SH-SY5Y (cell line): ENCODE measurements around the gene KLHL25.

Experiments
- GATA2 ChIP-seq: IDR thresholded peaks from 2 replicates; pipeline ENCODE4 v1.6.1; 2011; ENCODE audit warnings: mild to moderate bottlenecking, low read depth, low read length
- GATA3 ChIP-seq: IDR thresholded peaks from 2 replicates; pipeline ENCODE4 v1.6.1; 2011; ENCODE audit warnings: low read depth, mild to moderate bottlenecking, low read length, moderate library complexity

DNA sequence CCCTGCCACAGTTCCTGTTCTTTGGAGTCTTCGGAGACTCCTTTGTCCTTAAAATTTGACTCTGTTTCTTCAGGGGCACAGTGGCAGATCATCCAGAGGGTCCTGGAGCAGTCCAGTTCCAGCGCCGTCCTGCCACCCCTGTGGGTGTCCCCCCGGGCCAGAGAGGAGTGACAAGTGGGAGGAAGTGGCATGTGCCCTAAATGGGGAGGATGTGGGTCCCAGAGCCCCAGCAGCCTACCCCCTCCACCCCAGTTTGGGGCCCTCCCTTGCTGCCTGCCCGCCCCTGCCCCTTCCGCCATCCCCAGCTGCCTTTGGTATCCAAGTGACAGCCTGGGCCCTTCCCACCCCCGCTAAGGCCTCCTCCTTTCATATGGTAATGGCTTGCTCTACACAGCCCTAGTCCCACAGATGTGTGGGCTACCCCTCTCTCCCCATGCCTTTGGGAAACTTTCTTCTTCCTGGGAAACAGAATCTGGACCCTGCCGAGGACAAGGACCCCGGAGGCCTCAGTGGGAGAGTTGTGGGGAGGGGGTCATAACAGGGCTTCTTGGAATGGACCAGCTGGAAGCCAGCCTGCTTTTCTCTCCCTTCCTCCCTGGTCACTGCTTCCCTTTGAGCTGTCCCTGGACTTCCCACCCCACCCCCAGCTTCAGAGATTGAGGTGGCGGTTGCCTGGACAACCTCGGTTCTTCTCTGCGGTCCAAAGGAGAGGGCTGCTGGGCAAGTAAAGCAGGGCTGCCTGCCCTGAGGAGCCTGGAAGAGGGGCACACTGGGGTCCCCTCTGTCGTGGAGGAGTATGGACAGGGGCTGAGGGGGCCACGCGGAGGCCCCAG, 43.2 kb downstream of the KLHL25 start:
- TF ChIP-seq GATA3 (no peak), GATA2 (no peak)
